SW 1271 (cell line): Measurements from ENCODE around the gene ZNRF2.
"Not testable (repeated sequence)": the region's sequence is repeated elsewhere in the genome, so short reads cannot be mapped to it uniquely, and the experiment has no call there.

ENCODE experiments used
- DNase-seq, 2 experiments: peaks; one replicate each; lab custom pipeline; 2025; lab: John Stamatoyannopoulos, UW

ZNRF2 gene

GRCh38 chr7:30263090-30263710, 21.2 kb upstream of the ZNRF2 start:
- DNase-seq: no peak

GRCh38 chr7:30264052-30264451, 20.3 kb upstream of the ZNRF2 start:
- no peak for DNase-seq

GRCh38 chr7:30265189-30265588, 19.2 kb upstream of the ZNRF2 start:
- not testable (repeated sequence) for DNase-seq

GRCh38 chr7:30266686-30267085, 17.7 kb upstream of the ZNRF2 start:
- no peak for DNase-seq

GRCh38 chr7:30268586-30268985, 15.8 kb upstream of the ZNRF2 start:
- DNase-seq: no peak

- DNase-seq: no peak
Measured at GRCh38 chr7:30269490-30269889, 14.9 kb upstream of the ZNRF2 start.

GRCh38 chr7:30270921-30271320, 13.5 kb upstream of the ZNRF2 start:
- no peak for DNase-seq

GRCh38 chr7:30272126-30272525, 12.3 kb upstream of the ZNRF2 start:
- DNase-seq: no peak

GRCh38 chr7:30273552-30273951, 10.8 kb upstream of the ZNRF2 start:
- DNase-seq: no peak

- DNase-seq: no peak
Measured at GRCh38 chr7:30274641-30275040, 9.8 kb upstream of the ZNRF2 start.

GRCh38 chr7:30276203-30276900, 8.0 kb upstream of the ZNRF2 start:
- DNase-seq: peak in 1 of 2 experiments; percentile 49

- DNase-seq: no peak
Measured at GRCh38 chr7:30278376-30278775, 6.0 kb upstream of the ZNRF2 start.

GRCh38 chr7:30278849-30279652, 5.3 kb upstream of the ZNRF2 start:
- DNase-seq: no peak

- DNase-seq: no peak
Measured at GRCh38 chr7:30279653-30279904, 4.8 kb upstream of the ZNRF2 start.

- DNase-seq: no peak
Measured at GRCh38 chr7:30280631-30281030, 3.8 kb upstream of the ZNRF2 start.

GRCh38 chr7:30281263-30281662, 3.1 kb upstream of the ZNRF2 start:
- DNase-seq: no peak

- no peak for DNase-seq
Measured at GRCh38 chr7:30281791-30282190, 2.6 kb upstream of the ZNRF2 start.

GRCh38 chr7:30282735-30283134, 1.7 kb upstream of the ZNRF2 start:
- DNase-seq: no peak

- no peak for DNase-seq
Measured at GRCh38 chr7:30285067-30285535, 704 bp downstream of the ZNRF2 start.

GRCh38 chr7:30285536-30286284, 1.3 kb downstream of the ZNRF2 start:
- peak in 1 of 2 experiments; percentile 36 for DNase-seq

GRCh38 chr7:30286749-30287148, 2.4 kb downstream of the ZNRF2 start:
- no peak for DNase-seq

- DNase-seq: not testable (repeated sequence)
Measured at GRCh38 chr7:30287625-30288024, 3.2 kb downstream of the ZNRF2 start.
